ENCODE measurements around the gene GATC. TPM values are rescaled to one million over a fixed set of nuclear protein-coding genes. Genes with fewer than 3 reads are reported as not detected.

GATC gene, protein sequence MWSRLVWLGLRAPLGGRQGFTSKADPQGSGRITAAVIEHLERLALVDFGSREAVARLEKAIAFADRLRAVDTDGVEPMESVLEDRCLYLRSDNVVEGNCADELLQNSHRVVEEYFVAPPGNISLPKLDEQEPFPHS
- total RNA-seq = 29.3 TPM
- long read RNA-seq, full-length matches to known transcripts = 6 of 16 reads
- long read RNA-seq, partial matches to known transcripts = 0 of 16 reads
- long read RNA-seq, other reads (novel, unspliced or antisense) = 10 of 16 reads

DNA sequence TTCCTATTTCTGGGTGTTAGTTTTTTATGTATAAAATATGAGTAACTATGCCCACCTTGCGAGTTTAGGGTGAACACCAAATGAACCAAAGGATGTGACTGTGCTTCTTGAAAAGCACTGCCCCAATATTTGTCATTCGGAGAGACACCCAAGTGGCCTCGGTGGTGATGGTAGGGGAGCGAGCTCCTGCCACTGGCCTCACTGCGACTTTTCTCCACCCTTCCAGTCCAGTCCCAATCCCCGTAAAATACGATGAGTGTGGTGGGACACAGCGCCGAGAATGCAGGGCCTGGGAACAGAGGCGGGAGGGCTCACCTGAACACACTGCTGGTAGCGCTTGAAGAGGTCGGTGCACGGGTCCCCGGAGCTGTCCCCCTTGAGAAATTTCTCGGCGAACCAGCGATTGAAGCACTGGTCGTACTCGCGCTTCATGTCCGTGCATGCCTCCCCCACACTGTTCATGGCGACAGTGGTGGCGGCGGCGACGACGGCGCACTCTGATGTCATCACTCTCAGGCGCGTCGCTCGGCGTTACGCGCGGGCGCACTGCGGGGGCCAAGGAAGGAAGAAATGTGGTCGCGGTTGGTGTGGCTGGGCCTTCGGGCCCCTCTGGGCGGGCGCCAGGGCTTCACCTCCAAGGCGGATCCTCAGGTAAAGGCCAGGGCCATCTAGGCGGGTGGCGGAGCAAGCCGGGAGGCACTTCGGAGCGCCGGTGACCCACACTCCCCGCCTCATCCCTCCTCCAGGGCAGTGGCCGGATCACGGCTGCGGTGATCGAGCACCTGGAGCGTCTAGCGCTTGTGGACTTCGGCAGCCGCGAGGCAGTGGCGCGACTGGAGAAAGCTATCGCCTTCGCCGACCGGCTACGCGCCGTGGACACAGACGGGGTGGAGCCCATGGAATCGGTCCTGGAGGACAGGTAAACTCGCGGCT lies at the start of gene GATC, which contains the start of gene TRIAP1:
TSS of gene GATC (plus strand) at position 534 of the 933 bp plus-strand sequence. CDS start at position 571, 37 bp downstream.
TSS of gene TRIAP1 (minus strand) at position 474 of the 933 bp plus-strand sequence. CDS start at position 462, 12 bp downstream.
- no peaks in the 10 kb centered on the region for H3K27me3 ChIP-seq
- H3K27ac ChIP-seq = peak within 1 kb of the TSS; percentile 94
- H3K9me3 ChIP-seq = no peaks in the 10 kb centered on the region
- peaks cover 20% of the 10 kb centered on the region for H3K4me1 ChIP-seq
- ATAC-seq = peak; percentile 98
- TF ChIP-seq, protein P1, sequence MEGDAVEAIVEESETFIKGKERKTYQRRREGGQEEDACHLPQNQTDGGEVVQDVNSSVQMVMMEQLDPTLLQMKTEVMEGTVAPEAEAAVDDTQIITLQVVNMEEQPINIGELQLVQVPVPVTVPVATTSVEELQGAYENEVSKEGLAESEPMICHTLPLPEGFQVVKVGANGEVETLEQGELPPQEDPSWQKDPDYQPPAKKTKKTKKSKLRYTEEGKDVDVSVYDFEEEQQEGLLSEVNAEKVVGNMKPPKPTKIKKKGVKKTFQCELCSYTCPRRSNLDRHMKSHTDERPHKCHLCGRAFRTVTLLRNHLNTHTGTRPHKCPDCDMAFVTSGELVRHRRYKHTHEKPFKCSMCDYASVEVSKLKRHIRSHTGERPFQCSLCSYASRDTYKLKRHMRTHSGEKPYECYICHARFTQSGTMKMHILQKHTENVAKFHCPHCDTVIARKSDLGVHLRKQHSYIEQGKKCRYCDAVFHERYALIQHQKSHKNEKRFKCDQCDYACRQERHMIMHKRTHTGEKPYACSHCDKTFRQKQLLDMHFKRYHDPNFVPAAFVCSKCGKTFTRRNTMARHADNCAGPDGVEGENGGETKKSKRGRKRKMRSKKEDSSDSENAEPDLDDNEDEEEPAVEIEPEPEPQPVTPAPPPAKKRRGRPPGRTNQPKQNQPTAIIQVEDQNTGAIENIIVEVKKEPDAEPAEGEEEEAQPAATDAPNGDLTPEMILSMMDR (IDR thresholded peaks at IDR 0.05) = no peak
- peak within 1 kb of the TSS; percentile 97 for H3K4me3 ChIP-seq
- DNase-seq = peak; percentile 93
- peaks cover 46% of the 10 kb centered on the region for H3K36me3 ChIP-seq
- intact Hi-C loops (cut with DNase I) = no loop called here

GRCh38 chr12:120397824-120398540 lies 48.3 kb upstream of the GATC start:
- Histone ChIP-seq H3K4me3 (no peak overlapping the region), H3K4me1 (no peaks in the 10 kb centered on the region), H3K9me3 (no peaks in the 10 kb centered on the region), H3K36me3 (no peaks in the 10 kb centered on the region), H3K27me3 (peaks cover 10% of the 10 kb centered on the region), H3K27ac (no peak overlapping the region)
- DNase-seq = no peak
- TF ChIP-seq, protein P1 (IDR thresholded peaks at IDR 0.05) = no peak
- intact Hi-C loops (cut with DNase I) = no loop called here
- ATAC-seq = peak; percentile 17

GRCh38 chr12:120399531-120399930 lies 46.7 kb upstream of the GATC start:
- DNase-seq = no peak
- no peaks in the 10 kb centered on the region for H3K36me3 ChIP-seq
- H3K4me3 ChIP-seq = no peak overlapping the region
- TF ChIP-seq, protein P1 (IDR thresholded peaks at IDR 0.05) = no peak
- intact Hi-C loops (cut with DNase I) = no loop called here
- no peaks in the 10 kb centered on the region for H3K9me3 ChIP-seq
- no peaks in the 10 kb centered on the region for H3K4me1 ChIP-seq
- H3K27me3 ChIP-seq = no peaks in the 10 kb centered on the region
- ATAC-seq = no peak
- no peak overlapping the region for H3K27ac ChIP-seq

GRCh38 chr12:120402217-120402616 lies 44.0 kb upstream of the GATC start:
- Histone ChIP-seq H3K27ac (no peak overlapping the region), H3K4me1 (no peaks in the 10 kb centered on the region), H3K9me3 (no peaks in the 10 kb centered on the region), H3K36me3 (no peaks in the 10 kb centered on the region), H3K4me3 (no peak overlapping the region), H3K27me3 (no peaks in the 10 kb centered on the region)
- TF ChIP-seq, protein P1 (IDR thresholded peaks at IDR 0.05) = no peak
- intact Hi-C loops (cut with DNase I) = no loop called here
- no peak for DNase-seq
- no peak for ATAC-seq

- Histone ChIP-seq H3K9me3 (no peaks in the 10 kb centered on the region), H3K4me3 (no peak overlapping the region), H3K27ac (no peak overlapping the region), H3K36me3 (no peaks in the 10 kb centered on the region), H3K4me1 (no peaks in the 10 kb centered on the region), H3K27me3 (no peaks in the 10 kb centered on the region)
- ATAC-seq (no peak), DNase-seq (no peak)
- intact Hi-C loops (cut with DNase I) = no loop called here
- TF ChIP-seq, protein P1 (IDR thresholded peaks at IDR 0.05) = no peak
These were observed 42.4 kb upstream of the GATC start for GRCh38 chr12:120403869-120404268.
